Measurements from ENCODE around the gene ABHD1. TPM values are rescaled to one million over a fixed set of nuclear protein-coding genes. Genes with fewer than 3 reads are reported as not detected.

ABHD1 gene
- total RNA-seq, 1 experiment from 2014 or later, result 1.7 TPM

- no peak for DNase-seq (ENCODE audit: low read depth)
Measured at GRCh38 chr2:27135478-27135955, 11.9 kb downstream of the ABHD1 start.

- no peak for DNase-seq (ENCODE audit: low read depth)
Measured at GRCh38 chr2:27136751-27137150, 13.1 kb downstream of the ABHD1 start.

DNA sequence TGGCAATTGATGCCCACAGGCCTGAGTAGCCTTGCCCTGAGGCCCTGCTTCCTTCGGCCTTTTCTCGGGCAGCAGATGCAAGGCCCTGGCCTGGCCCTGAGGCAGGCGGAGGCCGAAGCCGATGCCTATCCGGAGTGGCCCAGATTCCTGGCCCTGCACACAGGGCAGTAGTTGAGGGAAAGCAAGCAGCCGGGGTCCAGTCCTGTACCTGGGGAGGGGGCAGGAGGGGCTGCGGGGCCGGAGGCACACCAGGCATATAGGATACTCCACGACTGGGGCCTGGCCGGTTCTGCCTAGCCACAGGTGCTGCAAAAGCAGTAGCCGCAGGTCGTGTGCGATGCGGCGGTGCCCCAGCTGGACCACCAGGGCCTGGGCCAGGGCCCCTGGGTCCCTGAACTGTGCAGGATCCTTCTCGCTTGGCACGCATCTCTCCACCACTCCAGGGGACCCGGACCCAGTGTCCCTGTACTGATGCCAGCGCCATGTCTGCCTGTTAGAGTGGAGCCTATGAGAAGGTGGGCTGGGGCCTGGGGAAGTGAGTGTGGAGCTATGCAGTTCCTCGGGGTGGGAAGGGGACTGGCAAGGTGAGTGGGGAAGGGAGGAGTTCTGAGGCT lies 13.8 kb downstream of the ABHD1 start:
- DNase-seq (ENCODE audit: low read depth), result no peak

- DNase-seq (ENCODE audit: low read depth), result no peak
Measured at GRCh38 chr2:27138111-27138510, 14.5 kb downstream of the ABHD1 start.

DNA sequence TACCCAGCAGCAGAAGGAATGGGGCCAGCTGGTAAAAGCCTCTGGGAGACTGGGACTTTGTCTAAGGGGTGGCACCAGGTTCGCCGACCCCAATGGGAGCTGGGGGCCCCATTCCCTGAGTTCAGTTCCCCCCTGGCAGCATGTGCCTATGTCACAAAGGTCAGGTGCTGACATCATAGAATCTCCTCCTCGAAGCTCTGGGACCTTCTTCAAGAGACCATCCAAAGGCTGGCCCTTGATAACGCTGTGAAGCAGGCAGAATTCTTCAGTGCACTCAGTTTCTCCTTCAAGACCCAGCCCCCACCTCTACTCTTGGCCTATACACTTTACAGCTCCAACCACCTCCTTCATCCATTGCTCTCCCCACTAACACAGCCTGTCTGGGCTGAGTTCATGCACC lies 15.7 kb downstream of the ABHD1 start, which contains the start of gene PRR30:
TSS of gene PRR30 (minus strand) at position 101 of the 400 bp plus-strand sequence. CDS start 1,081 bp downstream, outside the sequence.
- no peak for DNase-seq (ENCODE audit: low read depth)

GRCh38 chr2:27143285-27143684 lies 19.7 kb downstream of the ABHD1 start:
- no peak for DNase-seq (ENCODE audit: low read depth)

- DNase-seq (ENCODE audit: low read depth), result no peak
Measured at GRCh38 chr2:27145682-27146081, 22.1 kb downstream of the ABHD1 start.

DNA sequence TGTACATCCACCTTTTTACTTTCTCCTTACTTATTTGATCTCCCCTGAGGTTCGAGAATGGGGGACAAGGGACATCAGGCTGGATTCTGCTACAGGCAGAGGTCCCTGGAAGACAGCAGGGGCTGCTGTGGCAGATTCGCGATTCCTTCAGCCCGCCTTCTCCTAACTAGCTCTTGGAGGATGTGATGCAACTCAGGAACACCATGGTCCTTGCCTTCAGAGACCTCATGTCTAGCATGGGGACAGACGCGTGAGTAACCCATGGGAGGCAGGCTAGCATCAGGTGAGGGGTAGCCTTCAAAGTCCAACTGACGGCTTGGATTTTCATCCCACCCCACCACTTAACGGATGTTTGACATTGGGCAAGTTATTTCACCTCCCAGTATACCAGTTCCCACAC lies 24.3 kb downstream of the ABHD1 start:
- DNase-seq (ENCODE audit: low read depth), result no peak

- DNase-seq (ENCODE audit: low read depth), result no peak
Measured at GRCh38 chr2:27148801-27149439, 25.3 kb downstream of the ABHD1 start, which contains the start of gene TCF23. Gene TCF23, plus strand, starts transcription at chr2:27149004. Its CDS starts 130 bp downstream, at chr2:27149134.

GRCh38 chr2:27149570-27150405 lies 26.2 kb downstream of the ABHD1 start:
- DNase-seq (ENCODE audit: low read depth), result no peak

DNA sequence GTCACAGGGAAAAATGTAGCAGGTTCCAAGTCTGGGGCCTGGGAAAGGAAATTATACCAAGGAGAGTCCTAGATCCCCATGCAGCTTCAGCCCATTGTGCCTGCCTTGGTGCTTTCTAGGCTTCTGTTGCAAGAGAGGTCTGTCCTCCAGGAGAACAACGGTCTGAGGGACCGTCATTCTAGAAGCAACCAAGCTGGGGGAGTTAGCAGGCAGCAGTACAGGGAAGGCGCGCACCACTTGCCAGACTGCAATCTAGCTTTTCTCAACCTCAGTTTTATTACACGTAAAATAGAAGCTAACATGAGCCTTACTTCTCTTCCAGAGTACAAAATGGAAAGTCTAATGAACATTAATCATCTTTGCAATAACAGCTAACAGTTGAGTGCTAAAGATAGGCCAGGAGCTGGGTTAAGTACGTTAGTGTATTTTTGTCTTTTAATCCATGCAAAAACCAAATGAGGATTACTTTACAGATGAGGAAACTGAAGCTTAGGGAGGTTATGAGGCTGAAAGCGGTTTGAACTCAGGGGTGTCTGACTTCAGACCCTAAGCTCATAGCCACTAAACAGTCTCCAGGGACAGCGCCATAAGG lies 27.1 kb downstream of the ABHD1 start:
- DNase-seq (ENCODE audit: low read depth), result no peak

- no peak for DNase-seq (ENCODE audit: low read depth)
Measured at GRCh38 chr2:27152102-27152795, 28.6 kb downstream of the ABHD1 start.

DNA sequence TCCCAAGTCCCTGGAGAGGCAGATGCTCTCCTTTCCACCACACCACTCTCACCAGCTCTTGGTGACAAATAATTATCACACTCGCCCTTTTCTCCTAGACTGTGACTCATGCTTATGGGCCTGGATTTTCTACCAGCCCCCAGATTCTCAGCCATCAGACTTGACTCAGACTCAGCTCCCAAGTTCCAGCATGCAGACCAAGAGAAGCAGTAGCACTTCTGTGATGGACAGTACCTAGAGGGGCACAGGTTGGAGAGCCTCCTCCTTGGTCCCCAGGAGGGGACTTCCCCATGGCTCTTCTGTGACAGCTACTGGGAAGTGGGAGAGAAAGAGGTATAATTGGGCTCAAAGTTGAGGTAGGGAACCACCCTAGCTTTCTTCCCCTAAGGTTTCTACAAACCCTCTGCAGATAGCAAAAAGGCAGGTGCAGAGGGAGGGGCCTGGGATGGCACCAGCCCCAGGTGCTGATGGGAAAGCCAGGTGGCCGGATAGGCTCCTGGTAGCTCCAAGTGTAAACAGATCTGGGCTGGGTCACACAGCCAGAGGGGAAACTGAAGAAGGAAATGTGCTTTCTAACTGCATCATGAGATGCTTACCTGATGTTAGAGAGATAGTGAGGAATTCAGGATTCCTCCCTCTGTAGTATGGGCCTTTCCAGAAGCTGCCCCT lies 29.3 kb downstream of the ABHD1 start:
- DNase-seq (ENCODE audit: low read depth), result peak; percentile 27

DNA sequence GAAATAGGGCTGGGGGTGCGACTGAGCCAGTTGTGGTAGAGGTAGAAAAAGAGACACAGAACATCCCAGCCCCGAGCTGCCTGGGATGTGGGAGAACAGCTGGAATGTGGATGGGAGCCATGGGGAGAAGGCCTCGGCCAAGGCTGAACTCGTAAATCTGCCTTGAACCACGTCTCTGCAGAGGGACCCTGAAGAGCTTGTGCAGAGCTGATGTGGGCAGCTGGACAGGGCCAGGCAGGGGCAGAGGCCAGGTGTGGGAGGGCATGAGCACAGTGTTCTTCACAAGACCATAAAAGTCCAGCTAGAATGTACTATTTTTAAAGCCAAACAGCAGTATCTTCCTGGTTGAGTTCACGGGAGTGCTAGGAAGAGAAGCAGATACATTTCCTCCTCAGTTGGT lies 30.9 kb downstream of the ABHD1 start:
- DNase-seq (ENCODE audit: low read depth), result no peak

- DNase-seq (ENCODE audit: low read depth), result no peak
Measured at GRCh38 chr2:27155069-27155520, 31.5 kb downstream of the ABHD1 start.

DNA sequence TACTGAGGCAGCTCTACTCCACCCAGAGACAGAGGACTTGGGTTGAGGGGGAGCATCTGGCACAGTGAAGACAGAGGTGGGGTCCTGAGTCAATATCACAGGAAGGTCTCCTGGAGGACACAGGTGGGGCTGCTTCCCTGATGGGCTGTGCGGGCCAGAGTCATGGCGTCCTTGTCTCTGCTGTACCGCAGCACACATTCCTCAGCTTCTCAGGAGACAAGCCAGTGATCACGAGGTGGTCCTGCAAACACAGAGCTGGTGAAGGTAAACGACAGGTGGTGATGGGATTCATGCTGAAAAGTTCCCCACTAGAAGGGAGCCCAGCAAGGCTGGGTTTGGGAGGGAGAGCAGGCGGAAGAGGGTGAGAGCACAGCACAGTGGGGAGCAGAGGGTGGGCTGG lies 34.9 kb downstream of the ABHD1 start:
- no peak for DNase-seq (ENCODE audit: low read depth)

DNA sequence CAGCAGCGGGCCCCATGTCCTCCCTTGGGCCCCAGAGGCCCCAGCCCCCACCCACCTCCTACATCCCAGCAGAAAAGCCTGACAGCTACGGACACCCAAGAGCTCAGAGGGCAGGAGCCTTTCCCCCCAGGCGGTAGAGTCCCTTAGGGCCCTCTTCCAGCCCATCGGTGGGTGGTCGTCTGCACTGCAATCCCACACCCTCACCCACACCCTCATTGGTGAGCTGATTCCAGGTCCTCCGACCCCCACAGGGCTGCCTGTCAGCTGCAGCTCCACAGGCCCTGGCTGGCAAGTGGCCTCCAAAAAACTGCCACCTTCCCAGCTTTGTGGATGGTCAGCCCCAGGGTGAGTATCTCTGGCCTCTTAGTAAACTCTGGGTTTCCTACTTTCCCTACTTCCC lies 35.7 kb downstream of the ABHD1 start:
- no peak for DNase-seq (ENCODE audit: low read depth)

DNA sequence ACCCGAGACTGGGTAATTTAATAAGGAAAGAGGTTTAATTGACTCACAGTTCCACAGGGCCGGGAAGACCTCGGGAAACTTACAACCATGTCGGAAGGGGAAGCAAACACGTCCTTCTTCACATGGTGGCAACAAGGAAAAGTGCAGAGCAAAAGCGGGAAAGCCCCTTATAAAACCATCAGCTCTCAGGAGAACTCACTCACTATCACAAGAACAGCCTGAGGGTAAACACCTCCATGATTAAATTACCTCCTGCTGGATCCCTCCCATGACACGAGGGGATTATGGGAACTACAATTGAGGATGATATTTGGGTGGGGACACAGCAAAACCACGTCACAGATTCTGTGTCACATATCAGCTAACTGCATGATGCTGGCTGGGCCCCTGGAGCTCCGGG lies 36.6 kb downstream of the ABHD1 start:
- no peak for DNase-seq (ENCODE audit: low read depth)

DNA sequence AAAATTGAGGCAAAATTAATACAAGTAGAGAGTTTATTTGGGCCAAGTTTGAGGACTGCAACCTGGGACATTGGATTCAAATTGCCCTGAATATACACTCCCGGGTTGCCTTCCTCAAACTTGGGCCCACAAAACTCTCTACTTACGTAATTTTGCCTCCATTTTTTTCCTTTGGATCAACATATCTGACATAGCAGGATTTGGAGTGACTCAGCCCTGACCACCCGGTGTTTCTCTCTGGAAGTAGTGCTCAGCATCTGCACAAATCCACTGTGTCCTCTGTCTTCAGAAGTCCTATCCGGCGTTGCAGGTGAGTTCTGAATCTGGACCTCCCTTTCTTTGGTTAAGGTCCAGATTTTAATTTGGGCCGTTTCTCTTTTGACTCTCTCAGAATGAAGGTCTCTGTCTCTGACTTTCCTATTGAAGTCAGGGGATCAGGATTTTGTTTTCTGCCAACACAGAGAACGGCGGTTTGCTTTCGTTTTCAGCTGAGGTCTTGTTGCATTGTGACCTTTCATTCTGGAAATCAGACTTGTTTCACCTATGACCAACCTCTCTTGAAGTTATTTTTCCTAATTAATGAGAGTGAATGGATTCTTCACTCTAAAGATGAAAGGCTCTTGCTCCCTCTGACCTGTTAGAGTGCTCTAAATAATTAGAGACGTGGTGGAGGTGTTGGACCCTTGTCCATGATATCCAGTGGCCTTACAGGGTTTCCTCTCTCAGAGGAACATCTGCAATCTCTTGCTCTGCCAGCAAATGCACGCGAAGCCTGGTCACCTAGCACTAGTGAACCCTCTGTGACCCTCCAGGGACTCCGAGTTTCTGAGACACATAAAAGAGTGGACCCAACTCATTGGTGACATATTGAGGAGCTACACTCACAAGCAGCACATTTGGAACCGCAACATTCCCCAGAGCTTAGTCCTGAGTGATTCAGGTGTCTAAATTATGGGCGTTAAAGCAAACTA lies 38.8 kb downstream of the ABHD1 start:
- DNase-seq (ENCODE audit: low read depth), result peak; percentile 76
